HG03460 (cell line): Measurements from ENCODE around the gene NVL.

ENCODE experiments used
- ATAC-seq: cut with Tn5 transposase; IDR thresholded peaks from one replicate; pipeline ENCODE4 v1.9.1; 2021; ENCODE audit not compliant: unreplicated experiment

Gene NVL

DNA sequence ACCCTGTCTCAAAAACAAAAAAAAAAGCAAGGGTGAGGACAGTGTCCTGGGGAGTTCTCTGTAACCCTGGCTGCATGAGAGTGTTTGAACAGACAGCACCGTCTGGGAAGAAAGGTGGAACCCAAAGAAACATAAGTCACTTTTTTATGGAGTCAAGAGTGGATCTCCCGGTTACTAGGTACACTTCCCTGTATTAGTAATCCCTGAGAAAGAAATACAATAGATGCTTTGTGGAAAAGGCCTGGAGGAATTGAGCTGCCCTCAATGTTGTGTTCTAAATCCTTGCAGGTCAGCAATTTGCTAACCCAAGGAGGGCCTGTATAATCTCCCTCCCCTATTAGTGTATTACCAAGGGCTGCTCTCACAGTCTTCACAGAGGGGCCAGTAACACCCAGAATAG, 130.3 kb downstream of the NVL start:
- no peak for ATAC-seq

DNA sequence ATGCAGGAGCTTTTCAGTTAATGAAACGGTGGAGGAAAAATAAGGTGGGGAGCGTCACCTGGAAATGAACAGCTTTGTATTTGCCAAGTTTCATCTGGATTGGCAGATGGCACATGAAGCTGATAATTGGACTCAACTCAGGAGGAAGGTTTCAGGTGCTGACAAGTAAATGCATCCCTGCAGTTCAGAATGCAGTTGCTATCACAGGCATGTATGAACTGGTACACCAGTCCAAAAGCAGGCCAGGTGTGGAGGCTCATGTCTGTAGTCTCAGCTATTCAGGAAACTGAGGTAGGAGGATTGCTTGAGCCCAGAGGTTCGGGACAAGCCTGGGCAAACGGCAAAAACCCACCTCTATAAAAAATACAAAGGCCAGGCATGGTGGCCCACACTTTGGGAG, 131.4 kb downstream of the NVL start:
- no peak for ATAC-seq

- ATAC-seq: no peak
Measured at GRCh38 chr1:224196813-224197600, 133.0 kb downstream of the NVL start.

DNA sequence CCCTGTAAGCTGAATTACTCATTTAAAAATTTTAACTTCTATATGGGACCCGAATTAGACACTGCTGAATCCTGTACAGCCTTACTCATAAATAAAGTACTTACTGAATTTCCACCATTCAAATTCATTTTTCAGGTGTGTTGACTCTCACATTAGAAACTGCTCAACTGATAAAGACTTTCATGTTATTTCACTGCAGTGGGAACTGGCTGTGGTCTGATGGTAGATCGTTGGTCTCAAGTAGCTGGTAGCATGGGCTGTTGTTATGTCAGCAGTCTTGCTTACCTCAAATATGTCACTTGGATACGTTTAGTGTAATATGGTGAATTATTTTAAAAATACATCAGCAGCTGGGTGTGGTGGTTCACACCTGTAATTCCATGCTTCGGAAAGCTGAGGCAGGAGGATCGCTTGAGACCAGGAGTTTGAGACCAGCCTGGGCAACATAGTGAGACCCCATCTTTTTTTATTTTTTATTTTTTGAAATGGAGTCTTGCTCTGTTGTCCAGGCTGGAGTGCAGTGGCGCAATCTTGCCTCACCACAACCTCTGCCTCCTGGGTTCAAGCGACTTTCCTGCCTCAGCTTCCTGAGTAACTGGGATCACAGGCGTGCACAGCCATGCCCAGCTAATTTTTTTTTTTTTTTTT, 136.5 kb downstream of the NVL start:
- no peak for ATAC-seq

DNA sequence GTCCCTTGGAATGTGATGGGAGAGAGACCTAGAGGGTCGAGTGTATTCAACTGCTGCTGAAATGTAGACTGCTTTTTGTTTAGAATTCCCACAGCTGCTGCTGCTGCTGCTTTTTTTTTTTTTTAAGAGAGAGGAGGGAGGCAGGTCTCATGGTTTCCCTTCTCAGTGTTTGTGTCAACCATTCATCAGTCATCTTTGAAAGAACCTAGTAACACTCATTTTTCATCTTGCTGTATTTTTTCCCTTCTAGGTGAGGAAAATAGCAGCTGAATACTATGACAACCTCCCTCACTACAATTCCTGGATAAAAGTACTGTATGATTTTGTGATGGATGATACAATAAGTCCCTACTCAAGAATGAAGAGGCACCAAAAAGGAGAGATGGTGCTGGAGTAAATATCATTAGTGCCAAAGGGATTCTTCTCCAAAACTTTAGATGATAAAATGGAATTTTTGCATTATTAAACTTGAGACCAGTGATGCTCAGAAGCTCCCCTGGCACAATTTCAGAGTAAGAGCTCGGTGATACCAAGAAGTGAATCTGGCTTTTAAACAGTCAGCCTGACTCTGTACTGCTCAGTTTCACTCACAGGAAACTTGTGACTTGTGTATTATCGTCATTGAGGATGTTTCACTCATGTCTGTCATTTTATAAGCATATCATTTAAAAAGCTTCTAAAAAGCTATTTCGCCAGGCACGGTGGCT, 137.7 kb downstream of the NVL start:
- ATAC-seq: no peak

DNA sequence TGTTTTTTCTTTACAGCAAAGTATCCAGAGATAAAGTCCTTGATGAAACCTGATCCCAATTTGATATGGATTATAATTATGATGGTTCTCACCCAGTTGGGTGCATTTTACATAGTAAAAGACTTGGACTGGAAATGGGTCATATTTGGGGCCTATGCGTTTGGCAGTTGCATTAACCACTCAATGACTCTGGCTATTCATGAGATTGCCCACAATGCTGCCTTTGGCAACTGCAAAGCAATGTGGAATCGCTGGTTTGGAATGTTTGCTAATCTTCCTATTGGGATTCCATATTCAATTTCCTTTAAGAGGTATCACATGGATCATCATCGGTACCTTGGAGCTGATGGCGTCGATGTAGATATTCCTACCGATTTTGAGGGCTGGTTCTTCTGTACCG, 140.4 kb downstream of the NVL start:
- no peak for ATAC-seq

GRCh38 chr1:224188286-224188685, 141.7 kb downstream of the NVL start:
- ATAC-seq: no peak

DNA sequence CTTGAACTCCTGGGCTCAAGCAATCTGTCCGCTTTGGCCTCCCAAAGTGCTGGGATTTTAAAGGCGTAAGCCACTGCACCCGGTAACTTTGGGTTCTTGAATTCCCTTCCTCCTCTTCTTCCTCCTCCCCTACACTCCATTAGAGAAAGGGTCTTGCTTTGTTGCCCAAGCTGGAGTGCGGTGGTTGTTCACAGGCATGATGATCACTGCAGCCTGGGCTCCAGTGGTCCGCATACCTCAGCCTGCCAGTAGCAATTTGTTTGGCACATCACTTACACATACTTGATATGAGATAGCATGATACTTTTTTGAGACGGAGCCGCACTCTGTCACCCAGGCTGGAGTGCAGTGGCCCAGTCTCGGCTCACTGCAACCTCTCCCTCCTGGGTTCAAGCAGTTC, 144.8 kb downstream of the NVL start:
- ATAC-seq: no peak

DNA sequence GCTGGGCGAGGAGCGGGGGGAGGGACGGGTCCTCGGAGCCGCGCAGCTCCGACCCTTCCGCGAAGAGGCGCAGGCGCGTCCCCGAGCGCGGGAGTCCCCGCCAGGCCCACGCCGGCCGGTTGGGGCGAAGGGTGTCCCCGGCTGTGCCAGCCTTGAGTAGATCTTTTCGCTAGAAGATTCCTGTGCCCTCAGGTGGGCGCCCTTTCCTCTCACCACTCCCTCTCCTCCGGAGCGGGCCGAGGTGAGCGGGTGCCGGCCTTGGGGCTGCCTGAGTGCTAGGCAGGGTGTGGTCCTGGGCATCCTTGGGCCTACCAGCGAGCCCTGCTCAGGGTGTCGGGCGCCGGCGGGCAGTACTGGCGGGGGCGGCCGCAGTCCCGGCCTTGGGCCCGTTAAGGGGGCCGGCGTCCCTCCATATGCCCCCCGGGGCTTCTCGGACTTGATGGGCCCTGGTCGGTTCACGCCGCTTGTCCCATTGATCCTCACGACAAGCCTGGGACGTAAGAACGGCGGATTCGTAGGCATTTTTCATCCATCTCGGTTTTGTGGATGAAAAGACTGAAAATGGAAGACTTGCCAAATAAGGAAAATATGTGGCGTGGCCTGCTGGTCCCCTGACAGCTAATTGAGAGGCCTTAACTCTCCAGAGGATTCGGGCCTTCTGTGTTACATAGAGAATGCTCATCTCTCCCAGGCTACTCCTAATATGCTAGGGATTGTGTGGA, 146.2 kb downstream of the NVL start:
- peak; percentile 40 for ATAC-seq

- peak; percentile 56 for ATAC-seq
Measured at GRCh38 chr1:224182866-224183590, 146.9 kb downstream of the NVL start, which contains the start of gene DEGS1. DEGS1 (plus strand) TSS chr1:224183240; CDS start chr1:224183337, 97 bp downstream.

- peak; percentile 43 for ATAC-seq
Measured at GRCh38 chr1:224182057-224182865, 147.7 kb downstream of the NVL start.

DNA sequence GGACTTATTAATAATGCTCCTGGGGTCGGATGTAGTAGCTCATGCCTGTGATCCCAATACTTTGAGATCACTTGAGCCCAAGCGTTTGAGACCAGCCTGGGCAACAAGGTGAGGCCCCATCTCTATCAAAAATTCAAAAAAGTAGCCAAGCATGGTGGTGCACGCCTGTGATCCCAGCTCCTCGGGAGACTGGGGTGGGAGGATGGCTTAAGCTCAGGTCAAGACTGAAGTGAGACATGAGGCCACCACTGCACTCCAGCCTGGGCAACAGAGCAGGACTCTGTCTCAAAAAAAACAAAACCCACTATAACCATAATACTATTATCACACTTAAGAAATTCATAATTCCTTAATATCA, 148.5 kb downstream of the NVL start:
- no peak for ATAC-seq

DNA sequence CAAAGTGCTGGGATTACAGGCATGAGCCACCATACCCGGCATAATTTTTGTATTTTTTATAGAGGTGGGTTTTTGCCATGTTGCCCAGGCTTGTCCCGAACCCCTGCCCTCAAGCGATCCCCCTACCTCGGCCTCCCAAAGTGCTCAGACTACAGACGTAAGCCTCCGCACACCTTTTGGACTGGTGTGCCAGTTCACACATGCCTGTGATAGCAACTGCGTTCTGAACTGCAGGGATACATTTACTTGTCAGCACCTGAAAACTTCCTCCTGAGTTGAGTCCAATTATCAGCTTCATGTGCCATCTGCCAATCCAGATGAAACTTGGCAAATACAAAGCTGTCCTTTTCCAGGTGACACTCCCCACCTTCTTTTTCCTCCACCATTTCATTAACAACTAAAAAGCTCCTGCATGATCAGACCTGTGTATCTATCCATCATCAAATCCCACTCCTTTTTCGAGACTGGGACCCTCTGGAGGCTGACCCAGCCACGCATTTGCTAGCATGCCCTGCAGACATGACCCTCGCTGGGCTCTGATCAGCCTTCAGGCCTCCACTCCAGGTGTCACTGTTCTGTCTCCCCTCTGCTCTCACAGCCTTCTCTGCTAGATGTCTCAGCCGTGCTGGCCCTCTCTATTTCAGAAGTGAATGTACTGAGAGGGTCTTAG, 149.1 kb downstream of the NVL start:
- ATAC-seq: no peak

GRCh38 chr1:224178894-224179293, 151.1 kb downstream of the NVL start:
- ATAC-seq: no peak

DNA sequence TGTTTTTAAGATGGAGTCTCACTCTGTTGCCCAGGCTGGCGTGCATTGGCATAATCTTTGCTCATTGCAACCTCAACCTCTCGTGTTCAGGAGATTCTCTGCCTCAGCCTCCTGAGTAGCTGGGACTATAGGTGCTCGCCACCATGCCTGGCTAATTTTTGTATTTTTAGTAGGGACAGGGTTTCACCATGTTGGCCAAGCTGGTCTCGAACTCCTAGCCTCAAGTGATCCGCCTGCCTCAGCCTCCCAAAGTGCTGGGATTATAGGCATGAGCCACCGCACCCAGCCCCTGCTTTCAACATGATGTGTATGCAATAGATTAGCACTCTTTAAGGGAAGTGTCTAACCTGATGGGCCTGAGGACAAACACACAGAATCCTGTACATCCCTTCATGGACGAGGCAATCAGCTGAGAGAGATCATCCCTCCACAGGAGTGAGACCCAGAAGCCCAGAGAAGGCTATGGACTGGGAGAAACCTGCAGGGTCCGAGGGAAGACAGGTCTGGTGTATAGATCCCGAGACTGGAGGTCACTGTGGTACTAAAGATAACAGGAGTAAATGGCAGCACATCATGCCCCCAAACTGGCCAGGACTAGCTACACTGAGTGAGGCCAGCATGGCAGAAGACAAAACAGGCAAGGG, 152.5 kb downstream of the NVL start:
- ATAC-seq: no peak
